Stimulated activated effector memory CD8-positive, alpha-beta T cell treated with anti-CD3 and anti-CD28 coated beads, Interleukin-12 subunit alpha, Interleukin-12 subunit beta, amount 100 ng/mL, for 72 hours (primary cell): ENCODE results near the gene FNBP1L.
"Not testable (repeated sequence)": the region's sequence is repeated elsewhere in the genome, so short reads cannot be mapped to it uniquely, and the experiment has no call there.

Experiments
- ATAC-seq: fragments of 150-1000 bp; cut with Tn5 transposase; 2 replicates; pipeline ENCODE4 v1.10.0; 2021
- DNase-seq, 2 donors: peaks; one replicate each; pipeline ENCODE4 v3.0.0; 2021 to 2022; ENCODE audit warnings: low spot score in 2 of 2
- H3K27ac Mint-ChIP-seq: one replicate; pipeline ENCODE4 v1.8.0; 2022; ENCODE audit warnings: mild to moderate bottlenecking, mixed read lengths
- H3K36me3 Mint-ChIP-seq: one replicate; pipeline ENCODE4 v1.8.0; 2022; ENCODE audit warnings: mild to moderate bottlenecking, mixed read lengths
- H3K4me1 Mint-ChIP-seq: one replicate; pipeline ENCODE4 v1.8.0; 2022; ENCODE audit warnings: mixed read lengths
- H3K4me3 Mint-ChIP-seq: one replicate; pipeline ENCODE4 v1.8.0; 2022; ENCODE audit warnings: mild to moderate bottlenecking, mixed read lengths
- H3K9me3 Mint-ChIP-seq: one replicate; pipeline ENCODE4 v1.8.0; 2022; ENCODE audit warnings: mixed read lengths

The FNBP1L gene

DNA sequence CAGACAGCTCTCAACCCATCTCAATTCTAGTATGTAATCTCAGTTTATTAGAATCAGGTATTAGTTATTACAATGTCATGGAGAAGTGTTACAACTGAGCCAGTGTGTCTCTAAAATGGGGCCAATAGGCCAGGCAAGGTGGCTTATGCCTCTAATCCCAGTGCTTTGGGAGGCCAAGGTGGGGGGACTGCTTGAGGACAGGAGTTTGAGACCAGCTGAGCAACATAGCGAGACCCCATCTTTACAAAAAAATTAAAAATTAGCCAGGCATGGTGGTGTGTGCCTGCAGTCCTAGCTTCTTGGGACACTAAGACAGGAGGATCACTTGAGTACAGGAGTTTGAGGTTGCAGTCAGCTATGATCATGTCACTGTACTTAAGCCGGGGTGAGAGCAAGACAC, 128.8 kb downstream of the FNBP1L start:
- ATAC-seq: no peak
- Mint-ChIP-seq H3K27ac (no peak overlapping the region), H3K36me3 (no peaks in the 10 kb centered on the region), H3K4me1 (no peaks in the 10 kb centered on the region), H3K9me3 (no peaks in the 10 kb centered on the region), H3K4me3 (no peak overlapping the region)
- no peak for DNase-seq

DNA sequence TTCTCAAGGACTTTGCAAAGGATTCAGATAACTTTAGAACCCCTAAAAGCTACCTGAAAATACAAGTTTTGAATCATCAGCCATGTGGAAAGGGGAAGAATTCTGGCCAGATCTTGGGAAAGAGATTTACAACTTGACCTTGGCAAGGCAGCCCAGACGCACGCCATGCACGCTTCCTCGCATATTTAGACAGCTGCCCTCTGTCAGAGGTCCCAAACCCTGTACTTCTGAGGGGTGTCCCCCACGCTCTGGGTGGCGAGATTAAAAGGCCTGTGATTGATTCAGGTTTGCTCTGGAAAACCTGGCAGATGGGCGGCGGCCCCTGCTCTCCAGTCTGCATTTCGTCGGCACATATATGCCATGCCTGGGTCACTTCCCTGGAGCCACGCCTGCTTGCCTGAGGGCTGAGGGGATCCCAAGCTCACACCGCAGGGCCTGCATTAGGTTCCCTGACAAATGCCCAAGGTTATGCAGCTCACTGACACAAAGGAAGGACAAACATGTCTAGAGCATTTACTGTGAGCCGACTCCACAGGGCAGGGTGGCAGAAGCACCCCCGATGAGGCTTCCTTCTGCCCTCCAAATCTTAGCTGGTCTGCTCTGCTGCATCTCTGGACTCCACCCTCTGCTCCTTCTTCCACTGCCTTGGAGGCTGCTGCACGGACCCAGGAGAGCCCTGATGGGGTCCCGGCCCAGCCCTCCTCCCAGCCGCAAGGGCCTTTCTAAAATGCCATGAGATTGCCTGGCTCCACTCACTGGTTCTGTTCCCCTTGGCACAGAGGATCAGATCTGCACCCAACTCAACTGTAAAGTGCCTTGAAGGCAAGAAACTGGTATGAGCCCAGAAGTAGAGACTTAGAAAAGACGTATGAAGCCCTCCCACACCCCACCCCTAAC, 129.9 kb downstream of the FNBP1L start:
- no peak for ATAC-seq
- Mint-ChIP-seq H3K9me3 (no peaks in the 10 kb centered on the region), H3K36me3 (no peaks in the 10 kb centered on the region), H3K27ac (no peak overlapping the region), H3K4me1 (no peaks in the 10 kb centered on the region), H3K4me3 (no peak overlapping the region)
- DNase-seq: no peak

DNA sequence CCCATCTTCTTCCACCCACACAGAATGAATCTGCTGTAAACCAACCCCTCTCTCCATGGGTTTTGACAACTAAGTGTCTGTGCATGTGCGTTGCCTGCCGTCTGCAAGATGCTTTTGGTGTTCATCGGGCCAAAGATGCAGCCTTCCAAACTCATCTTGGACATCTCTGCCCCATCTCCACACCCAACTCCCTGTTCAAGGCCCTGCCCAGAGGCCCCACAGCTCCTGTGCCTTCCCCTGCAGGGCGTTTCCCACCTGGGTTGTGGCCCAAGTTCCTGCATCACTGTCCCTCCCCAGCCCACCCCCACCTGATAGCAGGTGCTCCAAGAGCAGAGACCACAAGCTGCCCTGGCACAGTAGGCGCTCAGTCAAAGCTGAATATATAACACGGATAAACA, 130.5 kb downstream of the FNBP1L start:
- no peaks in the 10 kb centered on the region for H3K9me3 Mint-ChIP-seq
- H3K36me3 Mint-ChIP-seq: no peaks in the 10 kb centered on the region
- ATAC-seq (no peak), DNase-seq (no peak)
- no peak overlapping the region for H3K27ac Mint-ChIP-seq
- no peaks in the 10 kb centered on the region for H3K4me1 Mint-ChIP-seq
- no peak overlapping the region for H3K4me3 Mint-ChIP-seq

- no peak overlapping the region for H3K27ac Mint-ChIP-seq
- no peaks in the 10 kb centered on the region for H3K9me3 Mint-ChIP-seq
- DNase-seq (no peak), ATAC-seq (no peak)
- no peaks in the 10 kb centered on the region for H3K36me3 Mint-ChIP-seq
- no peak overlapping the region for H3K4me3 Mint-ChIP-seq
- no peaks in the 10 kb centered on the region for H3K4me1 Mint-ChIP-seq
Observed at GRCh38 chr1:93578911-93579825, 131.2 kb downstream of the FNBP1L start.

DNA sequence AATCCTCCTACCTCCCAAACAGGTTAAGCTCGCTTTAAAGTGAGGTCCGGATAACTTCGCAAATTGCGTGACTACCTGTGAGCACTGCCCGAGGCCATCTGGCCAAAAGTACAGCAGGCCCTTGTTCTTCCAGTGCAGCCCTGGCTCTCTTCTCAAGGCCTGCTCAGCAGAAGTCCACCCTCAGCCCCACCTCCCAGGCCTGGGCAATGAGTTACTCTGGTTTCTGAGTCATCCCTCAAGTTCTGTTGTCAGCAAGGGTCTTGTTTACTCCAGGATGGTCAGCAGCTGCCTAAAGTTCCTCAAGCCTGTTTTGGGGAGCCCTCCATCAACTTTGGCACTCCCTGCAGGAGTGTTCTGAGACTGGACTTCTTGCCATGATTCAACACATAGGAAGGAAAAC, 132.0 kb downstream of the FNBP1L start:
- H3K9me3 Mint-ChIP-seq: no peaks in the 10 kb centered on the region
- no peaks in the 10 kb centered on the region for H3K4me1 Mint-ChIP-seq
- no peak for ATAC-seq
- H3K4me3 Mint-ChIP-seq: no peak overlapping the region
- no peaks in the 10 kb centered on the region for H3K36me3 Mint-ChIP-seq
- no peak for DNase-seq
- no peak overlapping the region for H3K27ac Mint-ChIP-seq

DNA sequence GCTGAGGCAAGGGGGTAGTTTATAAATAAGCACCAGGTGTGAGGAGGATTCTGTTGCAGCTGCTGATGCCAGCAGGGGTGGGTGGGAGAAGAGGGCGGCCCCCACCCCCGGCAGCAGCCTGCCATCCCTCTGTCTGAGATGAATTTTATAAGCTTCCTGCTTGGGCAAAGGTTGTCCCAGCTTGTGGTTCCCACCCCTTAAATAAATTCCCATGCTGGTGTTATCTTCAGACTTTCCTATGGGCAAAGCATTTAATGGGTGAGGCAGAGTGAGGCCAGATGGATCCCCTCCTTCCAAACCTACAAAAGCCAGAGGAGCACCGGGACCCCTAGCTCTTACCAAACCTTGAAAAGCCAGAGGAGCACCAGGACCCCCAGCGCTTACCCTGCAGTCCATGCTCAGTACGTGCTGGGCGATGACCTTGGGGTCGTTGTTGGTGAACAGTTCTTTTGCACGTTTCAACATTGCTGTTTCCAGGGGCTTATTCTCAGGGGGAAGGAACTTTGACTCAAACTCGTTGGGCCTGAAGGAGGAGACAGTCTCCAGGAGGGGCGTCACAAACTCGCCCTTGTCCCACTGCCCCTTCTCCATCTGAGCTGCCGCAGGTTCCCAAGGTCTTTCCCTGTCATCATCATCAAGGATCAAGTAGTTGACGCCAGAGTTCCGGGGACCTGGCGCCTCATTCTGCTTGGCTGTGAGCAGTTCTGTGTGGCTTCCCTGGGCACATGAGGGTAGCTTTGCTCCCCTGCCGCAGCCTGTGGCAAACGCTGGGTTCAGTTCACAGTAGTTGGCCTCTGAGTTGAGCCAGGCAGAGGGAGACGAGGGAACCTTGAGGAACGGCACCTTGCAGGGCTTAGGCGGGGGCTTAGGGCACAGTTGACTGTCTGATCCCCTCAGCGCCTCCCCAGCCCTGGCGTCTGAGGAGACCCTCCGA, 134.3 kb downstream of the FNBP1L start:
- no peak overlapping the region for H3K4me3 Mint-ChIP-seq
- H3K27ac Mint-ChIP-seq: no peak overlapping the region
- ATAC-seq (no peak), DNase-seq (no peak)
- H3K36me3 Mint-ChIP-seq: no peaks in the 10 kb centered on the region
- H3K4me1 Mint-ChIP-seq: no peaks in the 10 kb centered on the region
- no peaks in the 10 kb centered on the region for H3K9me3 Mint-ChIP-seq

DNA sequence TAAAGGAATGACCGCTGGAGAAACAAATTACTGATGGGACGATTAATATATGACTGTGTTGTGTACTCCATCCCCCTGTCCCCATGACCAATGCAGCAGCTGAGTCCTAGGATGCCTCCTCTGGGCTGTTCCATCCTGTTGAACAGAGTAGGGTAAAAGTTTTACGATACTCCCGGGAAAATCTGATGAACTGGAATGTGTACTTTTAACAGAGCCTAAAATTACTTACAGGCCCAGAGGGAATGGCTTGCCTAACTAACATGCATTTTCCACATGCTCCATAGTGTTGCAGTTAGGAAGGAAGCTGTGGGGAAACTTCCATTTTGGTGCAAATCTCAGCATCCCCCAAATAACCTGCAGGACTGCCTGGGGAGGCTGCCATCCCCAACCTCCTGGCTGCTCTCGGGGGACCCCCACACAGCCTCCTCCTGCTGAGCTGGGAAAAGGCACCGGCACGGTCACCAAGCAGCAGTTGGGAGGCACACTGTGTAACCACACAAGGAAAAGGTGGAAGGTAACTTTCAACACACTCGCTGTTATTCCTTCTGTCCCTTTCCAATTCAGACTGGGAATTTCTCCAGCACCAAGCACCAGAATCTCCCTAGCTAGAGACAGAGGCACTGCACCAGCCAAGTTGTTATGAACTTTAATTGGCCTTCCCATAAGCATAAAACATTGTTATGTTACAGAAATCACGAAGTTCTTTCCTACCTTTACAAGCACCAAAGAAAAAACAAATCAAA, 136.5 kb downstream of the FNBP1L start:
- no peak overlapping the region for H3K27ac Mint-ChIP-seq
- no peaks in the 10 kb centered on the region for H3K36me3 Mint-ChIP-seq
- no peaks in the 10 kb centered on the region for H3K9me3 Mint-ChIP-seq
- H3K4me3 Mint-ChIP-seq: no peak overlapping the region
- DNase-seq (no peak), ATAC-seq (no peak)
- H3K4me1 Mint-ChIP-seq: peaks cover 14% of the 10 kb centered on the region

DNA sequence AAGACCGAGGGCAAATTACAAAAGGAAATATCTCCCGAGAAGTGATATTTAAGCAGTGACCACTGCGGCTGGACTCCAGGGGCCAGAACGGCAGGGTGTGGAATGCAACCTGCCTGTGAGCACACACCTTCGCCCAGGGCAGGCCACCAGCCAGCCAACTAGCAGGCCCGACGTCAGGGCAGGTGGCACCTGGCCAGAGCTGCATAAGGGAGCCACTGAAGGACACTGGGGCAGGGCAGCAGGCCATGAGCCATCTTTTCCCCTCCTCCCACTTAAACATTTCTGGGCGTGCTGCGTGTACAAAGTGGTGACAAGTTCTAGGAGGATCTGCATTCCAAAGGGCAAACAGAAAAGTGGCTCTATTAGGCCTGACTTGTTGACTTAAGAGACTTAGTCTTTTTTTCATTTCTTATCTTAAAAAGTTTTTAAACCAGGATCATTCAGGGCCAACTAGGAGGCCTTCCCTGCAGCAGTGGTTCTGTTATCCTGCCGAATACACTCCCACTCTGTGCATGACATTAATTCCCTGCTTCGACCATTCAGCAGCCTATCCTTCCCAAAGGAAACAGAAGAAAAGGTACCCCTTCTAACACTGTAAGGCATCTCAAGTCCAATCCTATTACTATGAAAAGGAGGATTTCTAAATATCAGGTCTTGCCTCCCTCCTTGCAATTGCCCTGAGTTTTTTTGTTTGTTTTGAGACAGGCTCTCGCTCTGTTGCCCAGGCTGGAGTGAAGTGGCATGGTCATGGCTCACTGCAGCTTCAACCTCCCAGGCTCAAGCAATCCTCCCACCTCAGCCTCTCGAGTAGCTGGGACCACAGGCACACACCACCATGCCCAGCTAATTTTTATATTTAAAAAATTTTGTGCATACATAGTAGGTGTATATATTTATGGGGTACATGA, 137.4 kb downstream of the FNBP1L start:
- Mint-ChIP-seq H3K9me3 (no peaks in the 10 kb centered on the region), H3K36me3 (no peaks in the 10 kb centered on the region), H3K4me3 (no peak overlapping the region), H3K27ac (no peak overlapping the region), H3K4me1 (peaks cover 17% of the 10 kb centered on the region)
- DNase-seq (no peak), ATAC-seq (no peak)

DNA sequence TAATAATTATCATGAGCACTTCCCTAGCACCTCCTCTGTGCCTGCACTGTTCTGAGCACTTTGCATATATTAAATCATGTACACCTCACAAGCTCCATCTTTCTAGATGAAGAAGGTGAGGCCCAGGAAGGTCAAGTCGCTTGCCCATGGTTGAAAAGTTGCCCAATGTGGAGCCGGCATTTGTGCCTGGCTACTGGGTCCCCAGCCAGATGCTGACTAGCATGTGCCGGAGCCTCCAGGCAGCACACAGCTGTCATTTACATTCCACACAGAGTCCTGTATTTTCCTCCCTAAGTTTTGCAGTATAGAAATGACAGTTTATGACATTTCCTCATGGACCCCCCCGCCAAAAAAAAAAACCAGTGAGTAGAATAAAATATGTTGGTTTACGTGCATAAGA, 139.4 kb downstream of the FNBP1L start:
- Mint-ChIP-seq H3K36me3 (no peaks in the 10 kb centered on the region), H3K27ac (no peak overlapping the region), H3K9me3 (no peaks in the 10 kb centered on the region), H3K4me3 (no peak overlapping the region), H3K4me1 (peaks cover 28% of the 10 kb centered on the region)
- ATAC-seq: no peak
- DNase-seq: no peak

DNA sequence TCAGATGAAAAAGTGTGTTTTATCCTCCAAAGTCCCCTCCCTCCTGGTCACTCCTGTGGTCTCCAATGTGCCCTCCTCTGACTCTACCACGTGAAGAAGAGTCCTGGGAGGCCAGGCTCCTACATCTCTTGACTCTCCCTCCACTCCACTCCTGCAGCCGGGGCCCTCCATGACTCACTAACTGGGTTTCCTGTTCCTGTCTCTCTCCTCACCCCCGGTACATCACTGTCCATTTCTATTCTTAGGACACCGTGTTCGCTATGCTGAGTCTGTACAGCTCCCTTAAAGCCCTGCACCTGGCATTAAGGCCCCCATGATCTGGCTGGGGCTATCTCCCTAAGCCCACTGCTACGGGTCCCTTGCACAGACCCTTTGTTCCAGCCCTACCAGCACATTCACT, 140.3 kb downstream of the FNBP1L start:
- ATAC-seq (peak; percentile 75), DNase-seq (no peak)
- Mint-ChIP-seq H3K4me1 (peaks cover 30% of the 10 kb centered on the region), H3K4me3 (no peak overlapping the region), H3K9me3 (no peaks in the 10 kb centered on the region), H3K27ac (no peak overlapping the region), H3K36me3 (no peaks in the 10 kb centered on the region)

DNA sequence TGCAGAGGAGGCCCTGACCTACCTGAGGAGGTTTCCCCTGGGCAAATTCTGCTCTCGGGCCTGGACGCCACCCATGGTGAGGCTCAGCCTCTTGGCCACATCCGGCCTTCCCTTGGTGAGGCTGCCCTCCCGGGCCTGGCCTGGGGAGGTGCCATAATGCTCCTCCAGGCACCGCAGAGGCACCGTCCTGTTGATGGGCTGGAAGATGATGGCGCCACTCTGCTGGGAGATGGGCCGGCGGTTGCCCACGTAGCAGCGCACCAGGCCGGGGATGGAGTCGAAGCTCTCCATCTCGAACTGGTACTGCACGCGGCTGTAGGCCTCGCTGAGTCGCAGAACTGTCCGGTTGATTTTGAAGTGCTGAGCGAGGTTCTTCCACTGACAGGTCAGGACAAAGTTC, 141.0 kb downstream of the FNBP1L start:
- no peak for DNase-seq
- ATAC-seq: no peak
- no peak overlapping the region for H3K4me3 Mint-ChIP-seq
- peaks cover 30% of the 10 kb centered on the region for H3K4me1 Mint-ChIP-seq
- no peak overlapping the region for H3K27ac Mint-ChIP-seq
- no peaks in the 10 kb centered on the region for H3K9me3 Mint-ChIP-seq
- no peaks in the 10 kb centered on the region for H3K36me3 Mint-ChIP-seq

- H3K36me3 Mint-ChIP-seq, H3K4me3 Mint-ChIP-seq, ATAC-seq, DNase-seq, H3K9me3 Mint-ChIP-seq, H3K27ac Mint-ChIP-seq: not testable (repeated sequence)
- peaks cover 30% of the 10 kb centered on the region for H3K4me1 Mint-ChIP-seq
Observed at GRCh38 chr1:93591291-93591675, 143.4 kb downstream of the FNBP1L start.

GRCh38 chr1:93591676-93592550, 144.0 kb downstream of the FNBP1L start:
- ATAC-seq (peak; percentile 47), DNase-seq (no peak)
- no peaks in the 10 kb centered on the region for H3K36me3 Mint-ChIP-seq
- peaks cover 30% of the 10 kb centered on the region for H3K4me1 Mint-ChIP-seq
- no peaks in the 10 kb centered on the region for H3K9me3 Mint-ChIP-seq
- no peak overlapping the region for H3K4me3 Mint-ChIP-seq
- no peak overlapping the region for H3K27ac Mint-ChIP-seq
